ENCODE measurements around the gene TRIM73.
"Not testable (repeated sequence)": the region's sequence is repeated elsewhere in the genome, so short reads cannot be mapped to it uniquely, and the experiment has no call there.

Gene TRIM73

GRCh38 chr7:75415829-75416373 lies 20.5 kb downstream of the TRIM73 start:
- not testable (repeated sequence) for DNase-seq

- not testable (repeated sequence) for DNase-seq
Measured at GRCh38 chr7:75416787-75417186, 21.4 kb downstream of the TRIM73 start.

GRCh38 chr7:75418292-75418858 lies 22.9 kb downstream of the TRIM73 start:
- not testable (repeated sequence) for DNase-seq

- DNase-seq: not testable (repeated sequence)
Measured at GRCh38 chr7:75419210-75419609, 23.8 kb downstream of the TRIM73 start.

GRCh38 chr7:75419693-75420092 lies 24.3 kb downstream of the TRIM73 start:
- not testable (repeated sequence) for DNase-seq

- DNase-seq: not testable (repeated sequence)
Measured at GRCh38 chr7:75420152-75420551, 24.7 kb downstream of the TRIM73 start.

- not testable (repeated sequence) for DNase-seq
Measured at GRCh38 chr7:75421798-75422710, 26.6 kb downstream of the TRIM73 start.

GRCh38 chr7:75423481-75423880 lies 28.1 kb downstream of the TRIM73 start:
- DNase-seq: not testable (repeated sequence)

GRCh38 chr7:75439000-75439399 lies 43.6 kb downstream of the TRIM73 start:
- not testable (repeated sequence) for DNase-seq

- not testable (repeated sequence) for DNase-seq
Measured at GRCh38 chr7:75442101-75442464, 46.7 kb downstream of the TRIM73 start.

- DNase-seq: not testable (repeated sequence)
Measured at GRCh38 chr7:75442465-75443111, 47.2 kb downstream of the TRIM73 start.

GRCh38 chr7:75449946-75450345 lies 54.5 kb downstream of the TRIM73 start:
- not testable (repeated sequence) for DNase-seq

- not testable (repeated sequence) for DNase-seq
Measured at GRCh38 chr7:75452494-75452955, 57.1 kb downstream of the TRIM73 start.
